ENCODE data around the gene AHR. TPM values are rescaled to one million over a fixed set of nuclear protein-coding genes. Genes with fewer than 3 reads are reported as not detected.
A peak's percentile ranks its signal among the peaks of the same experiment; 100 is the strongest.

Gene AHR
- polyA plus RNA-seq, 3 donors from 2014 or later: 2.6 to 4.0 (median 3.5) TPM

DNA sequence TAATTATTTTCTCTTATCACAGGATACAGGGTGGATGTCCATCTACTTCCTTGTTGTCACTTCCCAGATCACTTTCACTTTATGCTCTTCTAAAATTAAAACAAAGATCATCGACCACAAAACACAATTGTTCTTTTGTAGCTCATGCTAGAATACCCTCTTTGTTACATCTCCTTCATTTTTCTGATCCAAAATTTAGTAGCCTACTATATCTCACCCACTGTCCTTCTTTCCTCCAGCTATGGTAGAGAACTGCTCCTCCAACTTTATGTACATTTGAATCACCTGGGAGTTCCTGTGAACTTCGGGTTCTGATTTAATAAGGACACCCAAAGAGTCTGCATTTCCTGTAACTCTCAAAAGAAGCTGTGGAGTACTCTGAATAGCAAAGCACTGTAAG, 1.2 kb upstream of the AHR start:
- Mint-ChIP-seq H3K4me1 (peaks cover 24 to 31% of the 10 kb centered on the region in 2 donors), H3K27ac (peak overlapping the region; percentile 3 to 87 (median 46)), H3K4me3 (peak overlapping the region; percentile 69 to 90 (median 86)), H3K36me3 (no peaks in the 10 kb centered on the region), H3K27me3 (ENCODE audit: low read depth in 3 of 3) (peaks cover 3 to 10% (median 9%) of the 10 kb centered on the region in 3 donors), H3K9me3 (peaks cover 0 to 2% (median 0%) of the 10 kb centered on the region in 6 donors)
- no peak for DNase-seq

GRCh38 chr7:17298840-17299482, 509 bp downstream of the AHR start:
- H3K9me3 Mint-ChIP-seq: peaks cover 0 to 2% (median 0%) of the 10 kb centered on the region in 6 donors
- H3K27me3 Mint-ChIP-seq (ENCODE audit: low read depth in 3 of 3): peaks cover 3 to 10% (median 7%) of the 10 kb centered on the region in 3 donors
- peak overlapping the region in 3 of 6 donors; percentile 67 to 76 (median 70) for H3K27ac Mint-ChIP-seq
- H3K4me1 Mint-ChIP-seq: peaks cover 27 to 31% of the 10 kb centered on the region in 2 donors
- H3K4me3 Mint-ChIP-seq: peak overlapping the region; percentile 88 to 94 (median 93)
- H3K36me3 Mint-ChIP-seq: no peaks in the 10 kb centered on the region
- peak; percentile 51 to 58 (median 53) for DNase-seq

GRCh38 chr7:17299483-17299991, 1.1 kb downstream of the AHR start:
- Mint-ChIP-seq H3K27ac (peak overlapping the region; percentile 67 to 86 (median 79)), H3K4me1 (peaks cover 27 to 35% of the 10 kb centered on the region in 2 donors), H3K27me3 (ENCODE audit: low read depth in 3 of 3) (peaks cover 3 to 10% (median 7%) of the 10 kb centered on the region in 3 donors), H3K36me3 (no peaks in the 10 kb centered on the region), H3K9me3 (peaks cover 0 to 2% (median 0%) of the 10 kb centered on the region in 6 donors), H3K4me3 (peak overlapping the region; percentile 88 to 94 (median 93))
- DNase-seq: peak; percentile 10 to 21 (median 21)

- peaks cover 0 to 2% (median 0%) of the 10 kb centered on the region in 6 donors for H3K9me3 Mint-ChIP-seq
- DNase-seq: no peak
- H3K36me3 Mint-ChIP-seq: no peaks in the 10 kb centered on the region
- H3K4me3 Mint-ChIP-seq: peak overlapping the region; percentile 88 to 94 (median 93)
- H3K4me1 Mint-ChIP-seq: peaks cover 29 to 40% of the 10 kb centered on the region in 2 donors
- H3K27ac Mint-ChIP-seq: peak overlapping the region; percentile 21 to 84 (median 73)
- H3K27me3 Mint-ChIP-seq (ENCODE audit: low read depth in 3 of 3): peaks cover 3 to 10% (median 7%) of the 10 kb centered on the region in 3 donors
These were observed 1.6 kb downstream of the AHR start for GRCh38 chr7:17300012-17300411.

DNA sequence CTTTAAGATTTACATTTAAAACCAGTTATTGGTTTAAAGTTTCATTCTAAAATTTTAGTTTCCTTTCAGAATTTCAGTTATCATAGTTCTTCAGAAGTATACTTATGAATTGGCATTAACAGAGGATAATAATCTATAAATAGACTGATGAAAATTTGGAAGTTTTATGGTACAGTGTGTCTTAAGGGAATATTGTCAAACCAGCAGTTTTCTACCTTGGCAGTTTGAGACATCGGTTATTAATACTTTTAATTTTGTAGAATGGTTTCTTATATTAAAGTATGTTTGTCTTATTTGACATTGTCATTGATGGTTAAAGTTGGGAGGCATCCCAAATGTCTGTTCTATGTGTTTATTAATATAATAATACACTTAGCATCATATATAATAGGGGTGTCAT, 2.0 kb downstream of the AHR start:
- Mint-ChIP-seq H3K4me1 (peaks cover 31 to 43% of the 10 kb centered on the region in 2 donors), H3K27ac (peak overlapping the region in 2 of 6 donors; percentile 21 to 76), H3K4me3 (peak overlapping the region; percentile 88 to 94 (median 93)), H3K36me3 (no peaks in the 10 kb centered on the region), H3K9me3 (peaks cover 0 to 2% (median 0%) of the 10 kb centered on the region in 6 donors), H3K27me3 (ENCODE audit: low read depth in 3 of 3) (peaks cover 3 to 11% (median 8%) of the 10 kb centered on the region in 3 donors)
- no peak for DNase-seq

GRCh38 chr7:17301471-17302456, 3.3 kb downstream of the AHR start:
- Mint-ChIP-seq H3K36me3 (no peaks in the 10 kb centered on the region), H3K4me1 (peaks cover 31 to 43% of the 10 kb centered on the region in 2 donors), H3K27me3 (ENCODE audit: low read depth in 3 of 3) (peaks cover 3 to 11% (median 9%) of the 10 kb centered on the region in 3 donors), H3K9me3 (peaks cover 0 to 2% (median 0%) of the 10 kb centered on the region in 6 donors), H3K27ac (no peak overlapping the region), H3K4me3 (no peak overlapping the region)
- DNase-seq: peak; percentile 22 to 35 (median 34)

DNA sequence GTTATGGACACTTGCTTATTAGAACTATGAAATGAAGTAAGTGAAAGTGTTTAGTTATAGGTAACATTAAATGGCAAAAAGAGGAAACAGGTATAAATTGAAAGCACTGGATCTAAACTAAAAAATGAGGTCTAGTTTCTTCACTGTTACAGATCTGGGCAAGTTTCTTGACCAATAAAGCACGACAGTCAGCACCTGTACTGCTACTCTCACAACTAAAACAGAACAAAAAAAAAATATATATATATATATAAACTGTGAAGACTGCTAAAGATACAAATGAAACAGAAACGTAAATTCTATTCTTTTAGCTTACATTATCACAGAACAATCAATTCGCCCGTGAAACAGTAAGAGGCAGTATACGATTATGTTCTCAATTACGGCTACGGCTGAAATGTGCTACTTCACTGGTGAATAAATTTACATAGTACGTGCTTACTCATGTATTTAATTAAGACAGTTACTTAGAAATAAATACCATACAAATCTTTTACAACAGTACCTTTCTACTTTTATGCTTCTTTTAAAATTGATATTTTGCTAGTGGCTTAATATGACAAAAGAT, 4.2 kb downstream of the AHR start:
- peak overlapping the region in 1 of 6 donors; percentile 28 for H3K27ac Mint-ChIP-seq
- peaks cover 3 to 11% (median 9%) of the 10 kb centered on the region in 3 donors for H3K27me3 Mint-ChIP-seq (ENCODE audit: low read depth in 3 of 3)
- H3K36me3 Mint-ChIP-seq: no peaks in the 10 kb centered on the region
- H3K9me3 Mint-ChIP-seq: peaks cover 0 to under 1% (median 0%) of the 10 kb centered on the region in 6 donors
- no peak for DNase-seq
- peaks cover 24 to 34% of the 10 kb centered on the region in 2 donors for H3K4me1 Mint-ChIP-seq
- H3K4me3 Mint-ChIP-seq: peak overlapping the region; percentile 5 to 63 (median 30)

DNA sequence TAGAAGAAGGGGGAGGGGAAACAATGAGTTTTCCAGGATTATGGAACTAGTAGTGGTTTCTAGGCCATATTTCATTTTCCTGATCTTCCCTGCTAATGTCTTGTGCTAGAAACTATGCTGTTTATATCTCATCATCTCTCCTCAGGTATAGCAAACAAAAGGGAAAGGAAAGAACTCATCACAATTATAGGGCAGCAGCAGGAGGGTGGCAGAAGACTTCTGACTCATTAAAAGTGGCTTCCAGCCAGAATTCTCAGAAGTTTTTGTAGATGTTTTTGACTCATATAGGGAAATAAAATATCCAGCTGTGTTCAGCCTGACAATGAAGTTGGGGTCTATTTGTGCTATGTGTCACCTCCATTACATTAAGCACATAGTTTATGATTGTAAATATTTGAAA, 6.5 kb downstream of the AHR start:
- no peaks in the 10 kb centered on the region for H3K9me3 Mint-ChIP-seq
- H3K27me3 Mint-ChIP-seq (ENCODE audit: low read depth in 3 of 3): peaks cover 0 to 2% (median 1%) of the 10 kb centered on the region in 3 donors
- no peaks in the 10 kb centered on the region for H3K36me3 Mint-ChIP-seq
- H3K27ac Mint-ChIP-seq: no peak overlapping the region
- peaks cover 11 to 19% of the 10 kb centered on the region in 2 donors for H3K4me1 Mint-ChIP-seq
- no peak for DNase-seq
- H3K4me3 Mint-ChIP-seq: peak overlapping the region in 1 of 5 donors; percentile 24

GRCh38 chr7:17305387-17306171, 7.1 kb downstream of the AHR start:
- H3K27ac Mint-ChIP-seq: peak overlapping the region in 1 of 6 donors; percentile 13
- H3K27me3 Mint-ChIP-seq (ENCODE audit: low read depth in 3 of 3): peaks cover 0 to 2% (median 1%) of the 10 kb centered on the region in 3 donors
- no peak for DNase-seq
- H3K4me1 Mint-ChIP-seq: peaks cover 7 to 12% of the 10 kb centered on the region in 2 donors
- H3K4me3 Mint-ChIP-seq: peak overlapping the region in 1 of 5 donors; percentile 24
- no peaks in the 10 kb centered on the region for H3K9me3 Mint-ChIP-seq
- H3K36me3 Mint-ChIP-seq: no peaks in the 10 kb centered on the region

DNA sequence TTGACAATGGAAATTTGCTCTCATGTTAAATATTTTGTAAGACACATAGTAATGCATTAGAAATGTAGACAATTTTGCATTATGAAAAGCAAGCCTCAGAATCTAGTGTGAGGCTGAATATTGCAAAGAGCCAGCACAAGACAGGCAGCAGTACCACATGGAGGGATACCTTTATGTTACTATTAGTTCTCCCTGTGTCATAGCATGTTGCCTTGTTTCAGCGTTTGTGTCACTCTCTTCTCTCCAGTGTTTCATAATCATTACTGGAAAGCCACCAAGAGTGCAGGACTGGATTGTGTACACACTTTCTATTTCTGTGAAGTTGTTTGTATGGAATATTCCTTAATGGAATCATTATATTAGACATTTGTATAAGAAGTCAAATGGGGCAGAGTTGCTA, 8.5 kb downstream of the AHR start:
- Mint-ChIP-seq H3K27me3 (ENCODE audit: low read depth in 3 of 3) (peaks cover 0 to 2% (median 1%) of the 10 kb centered on the region in 3 donors), H3K9me3 (no peaks in the 10 kb centered on the region), H3K27ac (no peak overlapping the region), H3K4me3 (no peak overlapping the region), H3K36me3 (peaks cover 0 to 4% (median 0%) of the 10 kb centered on the region in 3 donors), H3K4me1 (peaks cover 7 to 12% of the 10 kb centered on the region in 2 donors)
- no peak for DNase-seq

DNA sequence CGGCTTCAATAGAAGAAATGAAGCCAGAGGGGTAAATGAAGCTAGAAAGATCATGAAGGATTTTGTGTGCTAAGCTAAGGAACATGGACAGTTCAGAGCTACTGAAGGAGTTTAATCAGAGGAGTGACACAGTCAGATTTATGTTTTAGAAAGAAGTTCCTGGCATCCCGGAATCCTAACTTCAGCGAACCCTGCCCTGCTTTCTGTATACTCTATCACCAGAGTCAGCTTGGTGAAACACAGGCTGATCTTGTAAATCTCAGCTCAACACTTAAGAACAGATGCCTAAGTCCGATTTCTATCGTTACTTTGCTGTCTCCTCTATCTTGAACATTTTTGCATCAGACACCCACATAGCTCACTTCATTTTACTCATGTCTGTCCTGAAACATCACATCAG, 9.1 kb downstream of the AHR start:
- H3K4me3 Mint-ChIP-seq: no peak overlapping the region
- peaks cover 5 to 12% of the 10 kb centered on the region in 2 donors for H3K4me1 Mint-ChIP-seq
- no peak overlapping the region for H3K27ac Mint-ChIP-seq

GRCh38 chr7:17307969-17308648, 9.7 kb downstream of the AHR start:
- Mint-ChIP-seq H3K36me3 (peaks cover 0 to 4% (median 0%) of the 10 kb centered on the region in 3 donors), H3K9me3 (no peaks in the 10 kb centered on the region), H3K27me3 (ENCODE audit: low read depth in 3 of 3) (peaks cover 0 to 2% (median 1%) of the 10 kb centered on the region in 3 donors), H3K4me1 (peaks cover 4 to 12% of the 10 kb centered on the region in 2 donors), H3K27ac (no peak overlapping the region), H3K4me3 (no peak overlapping the region)
- no peak for DNase-seq

More for the DNA sequence above, 9.1 kb downstream of the AHR start:
- H3K9me3 Mint-ChIP-seq: no peaks in the 10 kb centered on the region
- H3K36me3 Mint-ChIP-seq: peaks cover 0 to 4% (median 0%) of the 10 kb centered on the region in 3 donors
- peaks cover 0 to 2% (median 1%) of the 10 kb centered on the region in 3 donors for H3K27me3 Mint-ChIP-seq (ENCODE audit: low read depth in 3 of 3)
- DNase-seq: no peak

All from immature natural killer cell (primary cell).